ENCODE measurements around the gene CPLX3.

GRCh38 chr15:74878273-74878672 lies 51.8 kb downstream of the CPLX3 start:
- TF ChIP-seq POLR2A (IDR thresholded peaks at IDR 0.05; ENCODE audit: low read depth): no peak
- TF ChIP-seq CTCF (IDR thresholded peaks at IDR 0.05): no peak
- TF ChIP-seq EP300 (IDR thresholded peaks at IDR 0.05): no peak
- no peak for TF ChIP-seq POLR2AphosphoS5 (IDR thresholded peaks at IDR 0.05)

All from esophagus muscularis mucosa (tissue), 4 donors.